Right lobe of liver (tissue), 6 donors: ENCODE data around the gene WFDC5. TPM values are rescaled to one million over a fixed set of nuclear protein-coding genes. Genes with fewer than 3 reads are reported as not detected.

Experiments
- ATAC-seq, 4 donors: fragments of 200-7000 bp; cut with Tn5 transposase; one replicate each; pipeline ENCODE4 v1.9.1; 2020; ENCODE audit warnings: mild to moderate bottlenecking in 4 of 4, moderate library complexity in 4 of 4
- DNase-seq, 3 donors: peaks; one replicate each; pipeline ENCODE4 v3.0.0-alpha.2; 2020
- H3K27ac ChIP-seq, 3 donors: fragments of 200-600 bp; one replicate each; pipeline ENCODE4 v1.8.0; 2022
- H3K27me3 ChIP-seq, 2 donors: fragments of 200-600 bp; one replicate each; pipeline ENCODE4 v1.8.0; 2022
- H3K36me3 ChIP-seq, 4 donors: fragments of 200-600 bp; sonication (generic) in 1 of 4; one replicate each; pipeline versions ENCODE4 v1.5.1 to v1.8.0; 2017 to 2022; ENCODE audit warnings: control low read depth in 1 of 4
- H3K4me1 ChIP-seq, 4 donors: fragments of 200-600 bp; sonication (generic) in 1 of 4; one replicate each; pipeline versions ENCODE4 v1.5.1 to v1.8.0; 2017 to 2022; ENCODE audit warnings: control low read depth in 1 of 4
- H3K4me3 ChIP-seq, 3 donors: fragments of 200-600 bp; one replicate each; pipeline ENCODE4 v1.8.0; 2022
- H3K9me3 ChIP-seq, 4 donors: fragments of 200-600 bp; sonication (generic) in 1 of 4; one replicate each; pipeline versions ENCODE4 v1.5.1 to v1.8.0; 2017 to 2022; ENCODE audit warnings: control low read depth in 1 of 4
- POLR2A ChIP-seq: fragments of 450-650 bp; IDR thresholded peaks from one replicate; pipeline ENCODE4 v1.6.1; 2017; ENCODE audit warnings: antibody characterized with exemption, mild to moderate bottlenecking
- WGBS: methylation state at CpG from one replicate; pipeline ENCODE4 v1.1.6; 2018; ENCODE audit warnings: low coverage, low lambda C conversion rate; ENCODE audit not compliant: insufficient coverage; ENCODE audit errors: missing lambda C conversion rate; 5-methylcytosine and 5-hydroxymethylcytosine counted together
- intact Hi-C, 2 donors: fragments of 100-400 bp; cut with DNase I; formaldehyde crosslinking; loops; one replicate each; pipeline versions ENCODE4 v1.11.2 to v1.14.1; 2022
- total RNA-seq, 6 experiments: library from RNA; depleted of rRNA in 2 of 6; stranded (reverse); fragments of >200 nt in 2 of 6; fragmentation: NEBNext Ultra II Directional in 3 of 6; extraction: Animal tissue kit (Norgen Biotek cat#: 25700) in 3 of 6; gene quantifications; one replicate each; pipeline versions ENCODE4 v1.1.0 to v1.2.4, GENCODE V29; 2016 to 2023
- TF ChIP-seq, protein P1 (sequence below), 4 donors: fragments of 200-600 bp in 3 of 4; fragments of 450-650 bp in 1 of 4; IDR thresholded peaks; one replicate each; pipeline versions ENCODE4 v1.5.1 to v1.8.0; 2016 to 2022; ENCODE audit warnings: antibody characterized with exemption in 4 of 4, mild to moderate bottlenecking in 2 of 4
- donor health status: DM: no; HTN: yes; CAD: no.
- donor health status: DM: no; HTN: no; CAD: no.
- donor health status: DM: no; HTN: no; CAD: no.
- donor health status: DM: no; HTN: yes; CAD: no.
- donor health status: DM: no; HTN: yes; CAD: no.

WFDC5 gene
- total RNA-seq, 6 experiments from 2014 or later = not detected

DNA sequence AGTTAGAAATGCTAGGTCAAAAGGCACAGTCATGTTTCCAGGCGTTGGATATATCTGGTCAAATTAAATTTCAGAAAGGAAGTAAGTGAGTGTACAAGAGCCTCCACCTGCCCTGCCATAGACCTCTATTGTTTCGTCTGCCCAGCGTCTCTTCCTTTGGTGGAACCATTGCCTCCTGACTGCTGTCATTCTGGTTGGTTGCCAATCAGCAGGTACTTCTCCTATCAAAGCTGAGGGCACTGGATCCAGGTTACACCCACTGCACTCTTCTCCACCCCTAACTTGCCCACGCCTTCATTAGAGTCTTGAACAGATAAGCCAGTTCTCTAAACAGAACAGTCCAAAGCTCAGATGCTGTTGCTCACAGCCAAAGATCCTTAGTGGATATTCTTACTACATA lies 2.6 kb upstream of the WFDC5 start:
- intact Hi-C loops = no loop called here
- no peaks in the 10 kb centered on the region for H3K36me3 ChIP-seq
- no peaks in the 10 kb centered on the region for H3K4me1 ChIP-seq
- no peaks in the 10 kb centered on the region for H3K9me3 ChIP-seq
- no peak overlapping the region for H3K4me3 ChIP-seq
- no peak for ATAC-seq
- WGBS = 55% methylated on average over 4 of the region's 4 CpGs
- TF ChIP-seq, protein P1, sequence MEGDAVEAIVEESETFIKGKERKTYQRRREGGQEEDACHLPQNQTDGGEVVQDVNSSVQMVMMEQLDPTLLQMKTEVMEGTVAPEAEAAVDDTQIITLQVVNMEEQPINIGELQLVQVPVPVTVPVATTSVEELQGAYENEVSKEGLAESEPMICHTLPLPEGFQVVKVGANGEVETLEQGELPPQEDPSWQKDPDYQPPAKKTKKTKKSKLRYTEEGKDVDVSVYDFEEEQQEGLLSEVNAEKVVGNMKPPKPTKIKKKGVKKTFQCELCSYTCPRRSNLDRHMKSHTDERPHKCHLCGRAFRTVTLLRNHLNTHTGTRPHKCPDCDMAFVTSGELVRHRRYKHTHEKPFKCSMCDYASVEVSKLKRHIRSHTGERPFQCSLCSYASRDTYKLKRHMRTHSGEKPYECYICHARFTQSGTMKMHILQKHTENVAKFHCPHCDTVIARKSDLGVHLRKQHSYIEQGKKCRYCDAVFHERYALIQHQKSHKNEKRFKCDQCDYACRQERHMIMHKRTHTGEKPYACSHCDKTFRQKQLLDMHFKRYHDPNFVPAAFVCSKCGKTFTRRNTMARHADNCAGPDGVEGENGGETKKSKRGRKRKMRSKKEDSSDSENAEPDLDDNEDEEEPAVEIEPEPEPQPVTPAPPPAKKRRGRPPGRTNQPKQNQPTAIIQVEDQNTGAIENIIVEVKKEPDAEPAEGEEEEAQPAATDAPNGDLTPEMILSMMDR (IDR thresholded peaks at IDR 0.05) = no peak
- TF ChIP-seq POLR2A = no peak
- H3K27ac ChIP-seq = no peak overlapping the region
- DNase-seq = no peak
- no peaks in the 10 kb centered on the region for H3K27me3 ChIP-seq

- Histone ChIP-seq H3K27ac (no peak overlapping the region), H3K9me3 (no peaks in the 10 kb centered on the region), H3K36me3 (no peaks in the 10 kb centered on the region), H3K27me3 (no peaks in the 10 kb centered on the region), H3K4me3 (no peak overlapping the region), H3K4me1 (no peaks in the 10 kb centered on the region)
- DNase-seq (no peak), ATAC-seq (no peak)
- WGBS = 38% methylated on average over 1 of the region's 4 CpGs
- TF ChIP-seq, protein P1 (IDR thresholded peaks at IDR 0.05) = no peak
- no peak for TF ChIP-seq POLR2A
- intact Hi-C loops = no loop called here
Measured at GRCh38 chr20:45115829-45116228, 855 bp upstream of the WFDC5 start.

- no peaks in the 10 kb centered on the region for H3K27me3 ChIP-seq
- ATAC-seq = no peak
- TF ChIP-seq POLR2A = no peak
- TF ChIP-seq, protein P1 (IDR thresholded peaks at IDR 0.05) = no peak
- no peak overlapping the region for H3K27ac ChIP-seq
- H3K9me3 ChIP-seq = no peaks in the 10 kb centered on the region
- H3K4me1 ChIP-seq = no peaks in the 10 kb centered on the region
- 32% methylated on average over 3 of the region's 3 CpGs for WGBS
- H3K36me3 ChIP-seq = no peaks in the 10 kb centered on the region
- DNase-seq = no peak
- H3K4me3 ChIP-seq = no peak overlapping the region
- intact Hi-C loops = no loop called here
Measured at GRCh38 chr20:45115386-45115774, 406 bp upstream of the WFDC5 start.

- Histone ChIP-seq H3K27ac (no peak overlapping the region), H3K36me3 (no peaks in the 10 kb centered on the region), H3K4me1 (no peaks in the 10 kb centered on the region), H3K27me3 (no peaks in the 10 kb centered on the region), H3K9me3 (no peaks in the 10 kb centered on the region), H3K4me3 (no peak overlapping the region)
- DNase-seq (no peak), ATAC-seq (no peak)
- TF ChIP-seq, protein P1 (IDR thresholded peaks at IDR 0.05) = no peak
- no peak for TF ChIP-seq POLR2A
- 81% methylated on average over 3 of the region's 3 CpGs for WGBS
- intact Hi-C loops = no loop called here
Measured at GRCh38 chr20:45113865-45114264, 1.1 kb downstream of the WFDC5 start.

GRCh38 chr20:45112754-45113153 lies 2.2 kb downstream of the WFDC5 start:
- intact Hi-C loops = no loop called here
- DNase-seq = no peak
- no peak for ATAC-seq
- TF ChIP-seq POLR2A = no peak
- TF ChIP-seq, protein P1 (IDR thresholded peaks at IDR 0.05) = no peak
- Histone ChIP-seq H3K4me1 (no peaks in the 10 kb centered on the region), H3K4me3 (no peak overlapping the region), H3K9me3 (no peaks in the 10 kb centered on the region), H3K27ac (no peak overlapping the region), H3K36me3 (no peaks in the 10 kb centered on the region), H3K27me3 (no peaks in the 10 kb centered on the region)
